Measurements from ENCODE around the gene DPF3.

GRCh38 chr14:72688990-72689671 lies 204.8 kb downstream of the DPF3 start:
- TF ChIP-seq, protein P1, sequence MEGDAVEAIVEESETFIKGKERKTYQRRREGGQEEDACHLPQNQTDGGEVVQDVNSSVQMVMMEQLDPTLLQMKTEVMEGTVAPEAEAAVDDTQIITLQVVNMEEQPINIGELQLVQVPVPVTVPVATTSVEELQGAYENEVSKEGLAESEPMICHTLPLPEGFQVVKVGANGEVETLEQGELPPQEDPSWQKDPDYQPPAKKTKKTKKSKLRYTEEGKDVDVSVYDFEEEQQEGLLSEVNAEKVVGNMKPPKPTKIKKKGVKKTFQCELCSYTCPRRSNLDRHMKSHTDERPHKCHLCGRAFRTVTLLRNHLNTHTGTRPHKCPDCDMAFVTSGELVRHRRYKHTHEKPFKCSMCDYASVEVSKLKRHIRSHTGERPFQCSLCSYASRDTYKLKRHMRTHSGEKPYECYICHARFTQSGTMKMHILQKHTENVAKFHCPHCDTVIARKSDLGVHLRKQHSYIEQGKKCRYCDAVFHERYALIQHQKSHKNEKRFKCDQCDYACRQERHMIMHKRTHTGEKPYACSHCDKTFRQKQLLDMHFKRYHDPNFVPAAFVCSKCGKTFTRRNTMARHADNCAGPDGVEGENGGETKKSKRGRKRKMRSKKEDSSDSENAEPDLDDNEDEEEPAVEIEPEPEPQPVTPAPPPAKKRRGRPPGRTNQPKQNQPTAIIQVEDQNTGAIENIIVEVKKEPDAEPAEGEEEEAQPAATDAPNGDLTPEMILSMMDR (IDR thresholded peaks at IDR 0.05) = no peak
- TF ChIP-seq EZH2 (IDR thresholded peaks at IDR 0.05; ENCODE audit: borderline replicate concordance, insufficient read depth, low read depth, low read length, poor library complexity, severe bottlenecking) = no peak

Measured in B cell (primary cell).